Gastrocnemius medialis (tissue), 4 donors: ENCODE measurements around the gene INPP5E.

Experiments
- CTCF ChIP-seq, 5 experiments: fragments of 450-650 bp in 3 of 5; fragments of 200-600 bp in 2 of 5; sonication (generic) in 2 of 5; IDR thresholded peaks in 4 of 5; conservative IDR thresholded peaks in 1 of 5; 1 replicate in 4 of 5; 2 replicates in 1 of 5; pipeline ENCODE4 v1.5.1; 2016 to 2019; ENCODE audit warnings: antibody characterized with exemption in 5 of 5, mild to moderate bottlenecking in 3 of 5, moderate library complexity in 3 of 5
- POLR2A ChIP-seq, 2 donors: fragments of 450-650 bp; IDR thresholded peaks; one replicate each; pipeline ENCODE4 v1.6.1; 2017; ENCODE audit warnings: antibody characterized with exemption in 2 of 2, mild to moderate bottlenecking in 2 of 2, moderate library complexity in 2 of 2

DNA sequence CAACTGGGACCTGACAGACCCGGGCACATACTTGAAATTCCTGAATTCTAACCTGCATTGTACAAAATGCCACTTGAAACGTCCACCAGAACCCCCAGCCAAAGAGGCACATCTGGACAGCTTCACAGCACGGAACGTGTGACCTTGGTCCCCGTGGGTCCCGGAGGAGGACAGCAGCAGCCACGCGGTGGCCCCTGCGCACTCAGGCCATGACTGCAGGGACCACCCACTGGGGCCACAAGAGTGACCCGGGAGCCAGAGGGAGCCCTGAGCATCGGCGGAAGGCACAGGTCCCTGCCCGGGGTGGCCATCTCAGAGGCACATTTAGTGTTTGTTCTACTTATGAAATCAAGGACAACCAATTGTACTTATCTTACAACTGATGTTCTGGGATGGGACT is 37.6 kb downstream of the INPP5E start:
- TF ChIP-seq POLR2A (IDR thresholded peaks at IDR 0.05), result no peak
- TF ChIP-seq CTCF (IDR thresholded peaks at IDR 0.05 in 4 of 5, conservative IDR thresholded peaks at IDR 0.05 in 1 of 5), result no peak
